Measurements from ENCODE around the gene DCUN1D2. TPM values are rescaled to one million over a fixed set of nuclear protein-coding genes. Genes with fewer than 3 reads are reported as not detected.

Gene DCUN1D2
- total RNA-seq, 1 experiment from 2014 or later = 11.6 TPM

GRCh38 chr13:113410472-113411201 is 79.9 kb downstream of the DCUN1D2 start:
- peak overlapping the region; percentile 93 for H3K4me2 ChIP-seq (ENCODE audit: low read length)
- H3K4me3 ChIP-seq (ENCODE audit: low read length) = peak overlapping the region; percentile 73
- H3K27ac ChIP-seq (ENCODE audit: low read length) = peak overlapping the region; percentile 100

GRCh38 chr13:113408562-113408961 is 81.9 kb downstream of the DCUN1D2 start:
- Histone ChIP-seq H2AFZ (ENCODE audit: low read length) (no peak overlapping the region), H3K36me3 (ENCODE audit: low read depth, low read length) (no peaks in the 10 kb centered on the region), H3K27me3 (ENCODE audit: low read length) (no peaks in the 10 kb centered on the region), H3K4me2 (ENCODE audit: low read length) (no peak overlapping the region), H4K20me1 (ENCODE audit: low read length) (no peaks in the 10 kb centered on the region), H3K9me2 (replicated peaks; ENCODE audit: low read length) (no peaks in the 10 kb centered on the region), H3K9me3 (ENCODE audit: low read length) (no peaks in the 10 kb centered on the region), H3K4me3 (ENCODE audit: low read length) (no peak overlapping the region), H3K79me2 (ENCODE audit: low read length) (no peaks in the 10 kb centered on the region), H3K27ac (ENCODE audit: low read length) (no peak overlapping the region), H3K4me1 (ENCODE audit: insufficient read depth, low read length) (peaks cover 20% of the 10 kb centered on the region), H3K9ac (ENCODE audit: low read length) (no peak overlapping the region), H3F3A (ENCODE audit: low read length, unreplicated experiment) (no peaks in the 10 kb centered on the region)
- POLR2A ChIA-PET (ENCODE audit: unreplicated experiment) = no interaction called here
- DNase-seq = no peak
- CTCF ChIA-PET = no interaction called here
- no TSS peak for BruUV-seq (replicated peaks)
- no peak for TF ChIP-seq EZH2phosphoT487 (IDR thresholded peaks at IDR 0.05; ENCODE audit: borderline replicate concordance, low read length)
- no peak for TF ChIP-seq EZH2 (IDR thresholded peaks at IDR 0.05; ENCODE audit: low read length, unreplicated experiment)
- no peak for TF ChIP-seq CTCF (conservative IDR thresholded peaks at IDR 0.05; ENCODE audit: low read depth, low read length)
- intact Hi-C loops (cut with micrococcal nuclease) = no loop called here
- ATAC-seq = no peak

More at GRCh38 chr13:113410472-113411201, 79.9 kb downstream of the DCUN1D2 start:
- ATAC-seq (peak; percentile 86), DNase-seq (peak; percentile 89)
- ChIA-PET CTCF (interaction anchor here (0.6 kb wide), 1 partner anchor 17 kb away, joined by 3 read pairs; no protein-coding TSS in a partner anchor), POLR2A (ENCODE audit: unreplicated experiment) (interaction anchor here (0.6 kb wide), 1 partner anchor 701 kb away, joined by 10 read pairs; no protein-coding TSS in a partner anchor)
- Histone ChIP-seq H2AFZ (ENCODE audit: low read length) (peak overlapping the region; percentile 69), H3K9ac (ENCODE audit: low read length) (peak overlapping the region; percentile 91), H3F3A (ENCODE audit: low read length, unreplicated experiment) (no peaks in the 10 kb centered on the region), H3K4me1 (ENCODE audit: insufficient read depth, low read length) (peaks cover 20% of the 10 kb centered on the region), H3K27me3 (ENCODE audit: low read length) (no peaks in the 10 kb centered on the region), H3K9me2 (replicated peaks; ENCODE audit: low read length) (no peaks in the 10 kb centered on the region), H3K9me3 (ENCODE audit: low read length) (no peaks in the 10 kb centered on the region), H3K79me2 (ENCODE audit: low read length) (no peaks in the 10 kb centered on the region), H3K36me3 (ENCODE audit: low read depth, low read length) (no peaks in the 10 kb centered on the region), H4K20me1 (ENCODE audit: low read length) (no peaks in the 10 kb centered on the region)
- TF ChIP-seq CTCF (conservative IDR thresholded peaks at IDR 0.05; ENCODE audit: low read depth, low read length) (no peak), EZH2 (IDR thresholded peaks at IDR 0.05; ENCODE audit: low read length, unreplicated experiment) (no peak), EZH2phosphoT487 (IDR thresholded peaks at IDR 0.05; ENCODE audit: borderline replicate concordance, low read length) (0 out of 2 replicates have a peak, but pooled peaks have one; percentile 43)
- BruUV-seq (replicated peaks) = no TSS peak
- intact Hi-C loops (cut with micrococcal nuclease) = no loop called here

Measured in PC-3 (cell line).